Testis (tissue), 3 donors: Measurements from ENCODE around the gene SZT2. TPM values are rescaled to one million over a fixed set of nuclear protein-coding genes. Genes with fewer than 3 reads are reported as not detected.
"Not testable (repeated sequence)": the region's sequence is repeated elsewhere in the genome, so short reads cannot be mapped to it uniquely, and the experiment has no call there.

Source experiments
- DNase-seq: peaks from one replicate; pipeline ENCODE4 v3.0.0-alpha.2; 2019
- H3K27ac ChIP-seq, 2 donors: fragments of 200-600 bp; sonication (generic); one replicate each; pipeline ENCODE4 v1.5.1; 2019
- H3K27me3 ChIP-seq: fragments of 200-600 bp; sonication (generic); one replicate; pipeline ENCODE4 v1.5.1; 2019
- H3K36me3 ChIP-seq: fragments of 200-600 bp; sonication (generic); one replicate; pipeline ENCODE4 v1.5.1; 2017; ENCODE audit warnings: low read depth; ENCODE audit errors: missing control alignments
- H3K4me1 ChIP-seq: fragments of 200-600 bp; sonication (generic); one replicate; pipeline ENCODE4 v1.5.1; 2019
- H3K4me3 ChIP-seq, 2 donors: fragments of 200-600 bp; sonication (generic); one replicate each; pipeline ENCODE4 v1.5.1; 2017 to 2019
- H3K9me3 ChIP-seq: fragments of 200-600 bp; sonication (generic); one replicate; pipeline ENCODE4 v1.5.1; 2017
- CTCF ChIP-seq, 3 experiments: fragments of 450-650 bp in 2 of 3; fragments of 200-600 bp in 1 of 3; sonication (generic) in 1 of 3; IDR thresholded peaks; one replicate each; pipeline ENCODE4 v1.5.1; 2016 to 2019; ENCODE audit warnings: antibody characterized with exemption in 3 of 3, mild to moderate bottlenecking in 2 of 3, moderate library complexity in 1 of 3
- POLR2A ChIP-seq: fragments of 450-650 bp; IDR thresholded peaks from one replicate; pipeline ENCODE4 v1.6.1; 2017; ENCODE audit warnings: antibody characterized with exemption, mild to moderate bottlenecking, moderate library complexity
- WGBS, 2 donors: methylation state at CpG; one replicate each; pipeline ENCODE4 v1.1.5; 2018; 5-methylcytosine and 5-hydroxymethylcytosine counted together
- intact Hi-C: fragments of 100-400 bp; cut with DNase I; formaldehyde crosslinking; loops from one replicate; pipeline ENCODE4 v1.15.1; 2023; ENCODE audit warnings: low total_unique reads
- polyA plus RNA-seq: library from polyadenylated mRNA; stranded (reverse); fragments of 350-450 nt; fragmentation: Illumina TruSeq; extraction: RNeasy Lipid Tissue Mini Kit (QIAGEN cat#74804); gene quantifications from one replicate; pipeline ENCODE4 v1.2.3, GENCODE V29; 2014; ENCODE audit warnings: low read depth, low replicate concordance; ENCODE audit not compliant: insufficient read depth
- total RNA-seq, 2 donors: library from RNA; depleted of rRNA; stranded (reverse); fragments of >200 nt; gene quantifications; one replicate each; pipeline ENCODE4 v1.2.3, GENCODE V29; 2016

SZT2 gene
- total and polyA plus RNA-seq, 3 donors from 2014 or later, result 40.0 to 115 (median 90.1) TPM

GRCh38 chr1:43404353-43404752 is 14.7 kb downstream of the SZT2 start:
- no peak for TF ChIP-seq POLR2A
- no peak for TF ChIP-seq CTCF (IDR thresholded peaks at IDR 0.05)
- WGBS, 2 donors, result 95 to 96% methylated on average over 6 of the region's 6 CpGs
- no peak overlapping the region for H3K27ac ChIP-seq
- no peaks in the 10 kb centered on the region for H3K27me3 ChIP-seq
- no peaks in the 10 kb centered on the region for H3K36me3 ChIP-seq
- H3K4me1 ChIP-seq, result peaks cover 18% of the 10 kb centered on the region
- H3K4me3 ChIP-seq, result no peak overlapping the region
- intact Hi-C loops, result no loop called here
- H3K9me3 ChIP-seq, result no peaks in the 10 kb centered on the region
- DNase-seq, result no peak

- Histone ChIP-seq H3K27me3 (no peaks in the 10 kb centered on the region), H3K9me3 (no peaks in the 10 kb centered on the region), H3K27ac (no peak overlapping the region), H3K36me3 (no peaks in the 10 kb centered on the region), H3K4me1 (peaks cover 18% of the 10 kb centered on the region), H3K4me3 (no peak overlapping the region)
- no peak for TF ChIP-seq CTCF (IDR thresholded peaks at IDR 0.05)
- no peak for TF ChIP-seq POLR2A
- peak; percentile 41 for DNase-seq
- intact Hi-C loops, result no loop called here
- WGBS, 2 donors, result 74 to 75% methylated on average over 6 of the region's 6 CpGs
These were observed 15.6 kb downstream of the SZT2 start for GRCh38 chr1:43405219-43405875.

GRCh38 chr1:43405876-43406234 is 16.2 kb downstream of the SZT2 start:
- H3K27me3 ChIP-seq, result no peaks in the 10 kb centered on the region
- H3K27ac ChIP-seq, result no peak overlapping the region
- no peaks in the 10 kb centered on the region for H3K9me3 ChIP-seq
- 68 to 76% methylated on average over 2 of the region's 2 CpGs for WGBS, 2 donors
- H3K4me3 ChIP-seq, result no peak overlapping the region
- no peaks in the 10 kb centered on the region for H3K36me3 ChIP-seq
- intact Hi-C loops, result no loop called here
- H3K4me1 ChIP-seq, result peaks cover 18% of the 10 kb centered on the region
- no peak for DNase-seq
- TF ChIP-seq POLR2A (no peak), CTCF (IDR thresholded peaks at IDR 0.05) (no peak)

- H3K36me3 ChIP-seq, result no peaks in the 10 kb centered on the region
- 69 to 95% methylated on average over 3 of the region's 3 CpGs for WGBS, 2 donors
- intact Hi-C loops, result loop anchor here (10.0 kb wide), 1 partner anchor 176 kb away; no protein-coding TSS in a partner anchor
- H3K4me3 ChIP-seq, result no peak overlapping the region
- no peak for DNase-seq
- TF ChIP-seq POLR2A, result no peak
- no peak for TF ChIP-seq CTCF (IDR thresholded peaks at IDR 0.05)
- H3K4me1 ChIP-seq, result peaks cover 8% of the 10 kb centered on the region
- H3K27me3 ChIP-seq, result no peaks in the 10 kb centered on the region
- no peak overlapping the region for H3K27ac ChIP-seq
- no peaks in the 10 kb centered on the region for H3K9me3 ChIP-seq
These were observed 20.9 kb downstream of the SZT2 start for GRCh38 chr1:43410571-43410970.

GRCh38 chr1:43413426-43413825 is 23.7 kb downstream of the SZT2 start:
- WGBS, 2 donors, result 95% methylated on average over 1 of the region's 1 CpG
- not testable (repeated sequence) for H3K9me3 ChIP-seq, H3K27ac ChIP-seq, H3K27me3 ChIP-seq, H3K4me3 ChIP-seq, DNase-seq, H3K36me3 ChIP-seq, H3K4me1 ChIP-seq
- intact Hi-C loops, result loop anchor here (10.0 kb wide), 1 partner anchor 179 kb away; no protein-coding TSS in a partner anchor
